Stimulated activated CD4-positive, alpha-beta T cell treated with anti-CD3 and anti-CD28 coated beads, Interleukin-1b, Interleukin-23, amount 100 ng/mL, for 1 hour (primary cell): ENCODE results near the gene LRRK2.
"Not testable (repeated sequence)": the region's sequence is repeated elsewhere in the genome, so short reads cannot be mapped to it uniquely, and the experiment has no call there.

Experiments used
- DNase-seq, 2 donors: peaks; one replicate each; pipeline ENCODE4 v3.0.0-alpha.2; 2020; ENCODE audit warnings: low read depth in 2 of 2

Gene LRRK2

DNA sequence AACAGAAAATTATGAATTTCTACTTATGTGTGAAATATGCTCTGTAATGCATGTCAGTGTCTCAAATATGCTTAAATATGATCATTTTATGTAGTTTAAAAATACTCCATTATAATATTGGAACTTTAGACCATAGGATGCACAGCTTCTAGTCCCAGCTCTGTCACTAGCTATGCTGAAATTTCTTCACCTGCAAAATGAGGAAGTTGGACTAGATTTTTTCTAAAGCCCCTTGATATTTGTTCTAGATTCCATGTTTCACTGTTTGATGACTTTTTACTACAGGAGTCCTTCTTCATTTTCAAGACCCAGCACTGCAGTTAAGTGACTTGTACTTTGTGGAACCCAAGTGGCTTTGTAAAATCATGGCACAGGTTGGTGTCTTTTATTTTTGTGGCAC is 90.1 kb downstream of the LRRK2 start:
- no peak for DNase-seq

DNA sequence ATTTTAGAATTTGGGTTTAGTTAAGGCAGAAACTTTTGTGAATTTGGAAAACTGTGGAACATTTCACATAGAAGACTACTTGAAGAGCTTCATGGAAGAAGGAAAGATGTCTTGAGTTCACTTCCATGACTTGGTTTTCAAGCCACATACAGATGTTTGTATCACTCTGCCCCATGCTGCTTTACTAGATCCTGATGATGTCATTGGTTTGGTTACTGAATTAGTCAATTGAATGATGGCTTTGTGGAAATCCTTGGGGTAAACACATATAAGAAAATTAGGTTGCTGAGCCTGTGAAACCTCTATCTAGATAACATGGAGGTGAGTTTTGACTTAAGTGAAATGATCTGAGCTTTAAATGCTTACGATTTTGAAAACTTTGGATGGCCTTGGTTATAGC is 90.6 kb downstream of the LRRK2 start:
- no peak for DNase-seq

DNA sequence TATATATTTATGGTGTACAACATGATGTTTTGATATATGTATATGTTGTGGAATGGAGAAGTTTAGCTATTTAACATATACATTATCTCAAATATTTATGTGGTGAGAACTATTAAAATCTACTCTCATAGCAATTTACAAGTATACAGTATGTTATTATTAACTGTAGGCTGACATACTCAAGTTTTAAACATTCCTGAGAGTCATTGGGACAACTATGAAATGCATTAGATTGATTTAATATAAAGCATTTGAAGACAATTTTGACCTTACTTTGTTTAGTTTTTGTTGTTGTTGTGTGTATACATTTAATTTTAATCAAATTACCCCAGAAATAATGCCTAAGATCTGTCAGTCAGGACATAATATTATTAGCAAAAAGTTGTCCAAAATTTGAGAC is 99.5 kb downstream of the LRRK2 start:
- no peak for DNase-seq

DNA sequence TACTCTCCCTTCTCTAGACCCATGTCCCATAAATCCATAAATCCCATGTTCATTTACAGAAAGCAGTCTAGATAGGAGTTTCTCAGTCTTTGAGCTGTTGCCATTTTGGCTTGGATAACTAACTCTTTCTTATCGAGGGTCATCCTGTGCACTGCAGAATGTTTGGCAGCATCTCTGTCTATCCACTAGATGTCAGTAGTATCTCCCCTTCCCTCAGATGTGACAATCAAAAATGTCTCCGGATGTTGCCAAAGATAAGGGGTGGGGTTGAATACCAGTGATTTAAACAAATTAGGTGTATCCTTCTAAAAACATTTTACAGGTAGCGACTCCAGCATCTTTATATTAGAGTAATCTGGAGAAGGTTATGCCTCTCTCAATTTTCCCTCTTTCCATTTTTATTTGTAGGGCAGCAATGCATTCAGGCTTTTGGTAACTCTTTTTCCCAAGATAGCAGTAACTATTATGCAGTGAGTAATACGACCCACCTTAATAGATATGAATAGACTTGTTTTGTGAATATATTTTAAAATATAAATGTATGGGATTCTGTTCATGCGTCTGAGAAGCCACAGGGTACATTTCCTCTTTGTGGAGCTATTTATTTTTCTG is 100.7 kb downstream of the LRRK2 start:
- DNase-seq = no peak

DNA sequence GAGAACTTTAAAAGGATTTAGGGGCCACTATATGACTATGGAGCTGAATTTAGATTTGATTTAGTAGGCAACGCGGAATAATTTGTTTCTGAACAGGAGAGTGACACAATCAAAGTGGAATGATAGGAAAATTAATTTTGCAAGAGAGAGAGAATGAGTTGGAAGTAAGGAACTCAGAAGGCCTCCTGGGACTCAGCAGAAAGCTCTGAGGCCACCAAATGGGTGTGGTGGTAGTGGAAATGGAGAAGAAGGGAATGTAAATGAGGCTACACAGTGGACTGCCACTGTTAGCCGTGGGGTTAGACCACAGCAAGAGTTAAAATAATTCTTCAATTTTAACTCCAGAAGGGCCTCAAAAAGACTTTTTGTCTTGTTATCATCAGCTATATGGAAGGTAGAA is 102.7 kb downstream of the LRRK2 start:
- no peak for DNase-seq

DNA sequence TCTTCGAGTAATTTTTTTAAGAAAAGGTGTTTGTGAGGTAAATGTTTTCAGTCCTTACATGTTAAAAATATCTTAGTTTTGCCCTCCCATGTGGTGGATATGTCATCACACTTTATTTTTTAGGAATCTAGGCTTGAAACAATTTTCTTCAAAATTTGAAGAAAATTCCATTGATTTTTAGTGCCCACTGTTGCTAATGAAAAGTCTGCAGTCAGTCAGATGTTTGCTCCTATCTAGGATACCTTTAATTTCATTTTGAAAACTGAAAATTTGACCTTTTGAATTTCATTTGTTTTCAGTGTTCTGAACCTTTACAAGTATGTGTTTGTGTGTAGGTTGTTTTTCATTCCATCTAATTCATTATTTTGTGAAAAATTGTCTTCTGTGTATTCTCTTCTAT is 105.4 kb downstream of the LRRK2 start:
- DNase-seq = no peak

DNA sequence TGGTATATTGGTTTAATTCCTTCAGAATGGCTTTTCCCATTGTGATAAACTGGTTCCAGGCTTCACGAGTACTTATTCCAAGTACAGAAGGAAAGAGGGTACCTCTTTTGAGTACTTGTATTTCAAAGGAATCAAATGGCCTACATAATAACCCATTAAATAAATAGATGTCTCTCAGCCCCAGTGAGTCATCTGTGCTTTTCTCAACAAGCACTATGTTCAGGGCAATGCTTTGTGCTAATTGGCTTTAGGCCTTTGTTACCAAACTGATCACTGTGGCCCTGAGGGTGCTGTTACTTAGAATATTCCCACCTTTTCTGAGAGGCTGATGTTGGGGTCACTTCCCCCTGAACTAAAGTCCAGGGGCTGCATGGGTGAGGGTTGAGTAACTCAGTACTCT is 107.1 kb downstream of the LRRK2 start:
- no peak for DNase-seq

DNA sequence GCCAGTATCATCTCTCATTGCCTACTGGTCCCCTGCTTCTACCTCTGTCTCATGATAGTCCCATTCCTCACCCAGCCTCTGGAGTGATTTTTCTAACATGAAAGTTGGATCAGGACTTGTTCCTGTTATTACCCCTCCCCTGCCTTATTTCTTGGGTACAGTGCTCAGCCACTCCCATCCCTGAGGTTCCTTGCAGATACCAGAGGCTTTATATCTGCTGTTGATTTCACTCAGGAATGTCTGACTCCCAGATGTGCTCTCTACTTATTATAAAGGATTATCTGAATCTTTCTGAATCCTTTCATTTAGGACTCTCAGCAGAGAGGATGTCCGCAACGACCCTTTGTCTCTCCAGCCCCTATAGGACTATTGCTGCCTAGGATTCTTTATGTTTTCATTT is 111.2 kb downstream of the LRRK2 start:
- DNase-seq = no peak

DNA sequence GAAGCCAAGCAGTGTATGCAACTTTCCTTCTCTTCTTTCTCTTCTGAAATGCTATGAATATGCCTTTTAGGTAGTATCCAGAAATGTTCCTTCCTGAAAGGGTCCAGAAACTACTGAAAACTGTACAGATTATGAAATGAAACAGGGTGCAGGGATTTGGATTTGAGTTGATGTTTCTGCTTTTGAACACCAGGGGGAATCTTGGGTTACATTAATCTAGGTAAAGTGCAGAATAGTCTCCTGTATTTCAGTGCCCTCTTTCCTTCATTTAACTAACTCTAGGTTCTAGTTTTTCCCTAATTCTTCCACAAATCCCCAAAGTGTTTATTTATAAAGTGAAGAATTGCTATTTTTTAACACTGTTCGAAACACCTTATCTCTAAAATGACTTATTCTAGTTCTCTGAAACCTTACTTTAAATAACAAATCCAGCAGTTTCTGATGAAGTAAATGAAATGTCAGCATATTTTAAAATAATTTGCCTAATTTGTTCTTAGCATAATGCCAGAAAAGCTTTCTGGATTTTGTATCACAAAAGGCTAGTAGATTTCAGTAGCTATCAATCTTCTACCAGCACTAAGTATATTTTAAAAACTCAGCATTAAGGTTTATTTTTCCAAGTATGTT is 111.9 kb downstream of the LRRK2 start:
- DNase-seq = no peak

DNA sequence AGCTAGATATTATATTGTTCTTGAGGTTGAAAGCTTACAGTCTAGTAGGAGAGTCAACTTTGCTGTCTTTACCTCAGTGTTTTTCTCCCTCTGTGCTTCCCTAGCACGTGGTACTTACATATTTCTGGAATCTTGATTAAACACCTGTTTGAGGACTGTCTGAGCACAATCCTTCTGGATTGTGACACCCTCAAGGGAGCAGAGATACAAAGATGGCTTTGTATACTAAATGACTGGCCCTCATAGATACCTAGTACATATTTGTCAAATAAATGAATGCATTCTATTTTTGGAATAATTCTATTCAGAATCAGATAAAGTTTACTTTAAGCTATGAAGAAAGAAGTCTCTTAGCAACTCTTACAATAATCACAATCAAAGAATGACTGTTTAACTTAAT is 113.3 kb downstream of the LRRK2 start:
- no peak for DNase-seq

DNA sequence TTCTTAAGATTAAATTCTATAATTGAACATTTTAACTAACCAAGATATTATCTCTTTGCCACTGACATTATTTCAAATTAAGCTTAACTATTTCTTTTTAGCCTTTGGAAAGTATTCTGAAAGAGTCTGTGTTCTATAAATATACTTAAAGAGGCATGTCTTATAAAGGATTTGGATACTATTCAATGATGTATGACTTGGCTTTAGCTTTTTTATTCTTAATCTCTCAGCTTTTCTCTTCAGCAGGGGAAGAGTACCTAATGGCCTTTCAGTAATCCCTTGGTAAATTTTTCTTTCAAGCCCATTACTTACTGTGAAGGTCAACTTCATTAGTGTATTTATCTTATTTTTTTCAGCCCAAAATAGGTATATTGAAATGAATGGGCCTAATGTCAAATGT is 113.8 kb downstream of the LRRK2 start:
- DNase-seq = no peak

DNA sequence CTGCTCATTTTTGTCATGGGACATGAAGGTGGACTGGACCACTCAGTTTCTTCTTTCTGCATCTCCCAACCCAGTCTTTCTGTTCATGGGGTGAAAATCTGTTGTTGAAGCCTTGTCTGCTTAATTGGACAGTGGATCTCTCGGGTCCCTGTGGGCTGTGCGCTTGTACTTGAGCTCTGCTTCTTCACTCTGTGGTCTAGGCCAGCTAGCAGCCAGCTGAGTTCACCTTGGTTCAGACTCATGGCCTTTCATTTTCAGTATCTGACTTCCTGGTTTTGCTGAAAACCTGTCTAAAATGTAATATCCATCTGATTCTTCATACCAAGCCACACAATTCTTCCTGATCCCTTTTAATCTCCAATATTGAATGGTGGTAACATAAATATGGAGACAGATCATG is 117.2 kb downstream of the LRRK2 start:
- DNase-seq = no peak

DNA sequence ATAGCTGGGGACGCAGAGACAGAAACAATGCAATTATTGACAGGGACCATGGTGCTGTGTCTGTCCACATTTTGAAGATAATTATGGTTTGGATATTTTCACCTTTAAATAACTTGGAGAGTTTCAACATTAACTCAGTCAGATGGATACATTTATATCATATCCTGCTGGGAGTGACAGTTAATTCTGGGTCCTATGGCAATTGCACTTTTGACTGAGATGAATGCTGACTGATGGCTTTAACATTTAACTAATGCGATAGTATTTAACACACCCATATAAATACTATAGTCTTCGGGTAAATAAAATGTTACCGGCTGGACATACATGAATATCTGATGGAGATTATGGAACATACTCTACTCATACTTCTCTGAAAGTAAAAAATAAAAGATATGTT is 118.3 kb downstream of the LRRK2 start:
- DNase-seq = no peak

DNA sequence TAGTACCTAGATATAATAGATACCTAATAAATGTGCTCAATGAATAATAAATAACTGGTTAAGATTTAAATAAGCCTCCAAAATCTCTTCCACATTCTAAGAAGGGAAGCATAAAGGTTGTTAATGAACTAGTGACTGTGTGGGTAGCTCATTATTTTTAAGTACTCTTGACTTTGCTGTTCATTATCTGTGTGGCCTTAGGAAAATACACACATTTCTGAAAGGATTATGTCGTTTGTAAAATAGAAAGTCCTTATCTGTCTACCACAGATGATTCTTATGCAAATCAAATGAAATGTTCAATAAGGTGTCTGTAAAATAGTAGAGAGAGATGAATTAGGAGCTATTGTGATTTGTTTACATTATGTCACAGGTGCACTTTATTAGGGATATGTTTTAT is 119.5 kb downstream of the LRRK2 start:
- DNase-seq = no peak

DNA sequence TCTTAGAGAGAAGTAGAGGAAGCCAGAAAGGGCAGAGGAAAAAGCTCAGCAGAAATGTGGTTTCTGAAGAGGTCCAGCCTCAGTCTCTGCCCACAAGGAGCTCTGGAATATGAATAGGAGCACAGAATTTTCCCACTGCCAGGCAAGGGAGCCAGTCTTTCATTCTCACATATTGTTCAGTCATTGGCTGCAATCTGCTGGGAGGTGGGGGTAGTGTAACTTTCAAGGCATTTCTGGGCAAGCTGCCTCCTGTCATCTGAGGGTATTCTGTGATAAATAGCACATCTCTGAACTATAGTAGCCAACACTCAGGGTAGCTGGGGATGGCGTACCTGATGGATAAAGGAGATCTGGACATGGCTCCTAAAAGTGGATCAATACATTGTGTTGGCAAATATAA is 127.2 kb downstream of the LRRK2 start:
- no peak for DNase-seq

DNA sequence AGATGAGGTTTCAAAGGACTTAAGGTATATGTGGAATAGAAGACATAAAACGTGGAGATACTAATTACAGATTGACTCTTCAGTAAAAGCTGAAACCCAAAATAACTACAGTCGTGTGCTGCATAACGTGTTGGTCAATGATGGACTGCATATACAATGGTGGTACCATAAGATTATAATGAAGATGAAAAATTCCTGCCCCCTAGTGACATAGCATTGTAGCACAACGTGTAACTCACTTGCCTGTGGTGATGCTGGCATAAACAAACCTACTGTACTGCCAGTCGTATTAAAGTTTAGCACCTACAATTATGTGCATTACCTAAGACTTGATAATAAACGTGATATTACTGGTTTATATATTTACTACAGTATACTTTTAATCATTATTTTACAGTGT is 150.3 kb downstream of the LRRK2 start:
- DNase-seq = no peak

DNA sequence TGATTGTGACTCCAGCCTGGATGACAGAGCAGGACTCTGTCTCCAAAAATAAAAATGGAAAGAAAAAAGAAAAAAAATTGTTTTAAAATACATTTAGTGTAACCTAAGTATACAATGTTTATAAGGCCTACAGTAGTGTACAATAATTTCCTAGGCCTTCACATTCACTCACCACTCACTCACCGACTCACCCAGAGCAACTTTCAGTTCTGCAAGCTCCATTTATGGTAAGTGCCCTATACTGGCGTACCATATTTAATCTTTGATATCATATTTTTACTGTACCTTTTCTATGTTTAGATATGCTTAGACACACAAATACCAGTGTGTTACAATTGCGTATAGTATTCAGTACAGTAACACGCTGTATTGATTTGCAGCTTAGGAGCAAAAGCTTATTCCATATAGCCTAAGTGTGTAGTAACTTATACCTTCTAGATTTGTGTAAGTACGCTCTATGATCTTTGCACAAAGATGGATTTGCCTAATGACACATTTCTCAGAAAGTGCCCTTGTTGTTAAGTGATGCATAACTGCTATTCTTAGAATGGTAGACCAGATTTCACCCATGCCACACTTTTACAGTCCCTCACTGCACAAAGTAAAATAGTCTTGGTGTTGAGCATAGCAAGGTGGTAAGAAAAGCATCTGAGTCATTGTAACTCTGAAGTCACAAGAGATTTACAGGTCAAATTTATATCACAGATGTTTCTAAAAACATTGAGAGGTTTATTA is 151.9 kb downstream of the LRRK2 start:
- DNase-seq = no peak

DNA sequence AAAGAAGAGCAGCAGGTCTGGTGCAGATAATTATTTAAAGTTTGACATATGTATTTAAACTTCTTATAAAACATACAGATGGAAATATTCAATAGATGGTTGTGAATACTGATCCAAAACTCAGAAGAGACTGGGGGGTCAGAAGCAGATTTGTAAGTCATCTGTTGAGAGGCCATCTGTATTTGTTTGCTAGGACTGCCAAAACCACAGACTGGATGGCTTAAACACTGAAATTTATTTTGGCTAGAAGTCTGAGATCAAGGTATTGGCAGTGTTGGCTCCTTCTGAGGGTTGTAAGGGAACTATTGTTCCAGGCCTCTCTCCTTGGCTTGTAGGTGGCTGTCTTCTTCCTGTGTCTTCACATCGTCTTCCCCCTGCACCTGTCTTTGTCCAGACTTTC is 153.9 kb downstream of the LRRK2 start:
- no peak for DNase-seq

DNA sequence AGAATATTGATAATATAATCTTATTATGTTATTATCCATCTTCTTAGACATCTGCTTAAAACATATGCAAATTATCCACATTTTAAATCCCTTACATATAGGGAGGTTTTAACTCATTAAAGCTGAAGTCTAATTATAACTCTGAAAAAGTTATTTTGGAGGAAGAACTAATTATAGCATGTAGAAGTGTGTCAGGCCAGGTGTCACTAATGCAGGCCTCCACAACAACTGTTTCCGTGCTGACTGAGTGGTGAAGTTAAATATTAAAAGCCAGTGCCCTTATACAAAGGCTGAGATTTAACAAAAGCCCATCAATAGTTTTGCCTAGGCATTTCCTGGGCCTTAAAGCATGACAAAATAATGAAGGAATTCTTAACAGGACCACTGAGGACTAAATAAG is 157.4 kb downstream of the LRRK2 start:
- no peak for DNase-seq

DNA sequence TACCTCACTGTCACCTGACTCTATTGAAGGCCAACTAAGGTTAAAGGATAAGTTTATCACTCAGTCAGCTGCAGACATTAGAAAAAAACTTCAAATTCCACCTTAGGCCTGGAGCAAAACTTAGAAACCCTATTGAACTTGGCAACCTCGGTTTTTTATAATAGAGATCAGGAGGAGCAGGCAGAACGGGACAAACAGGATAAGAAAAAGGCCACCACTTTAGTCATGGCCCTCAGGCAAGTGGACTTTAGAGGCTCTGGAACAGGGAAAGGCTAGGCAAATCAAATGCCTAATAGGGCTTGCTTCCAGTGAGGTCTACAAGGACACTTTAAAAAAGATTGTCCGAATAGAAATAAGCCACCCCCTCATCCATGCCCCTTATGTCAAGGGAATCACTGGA is 162.5 kb downstream of the LRRK2 start:
- DNase-seq = not testable (repeated sequence)

DNA sequence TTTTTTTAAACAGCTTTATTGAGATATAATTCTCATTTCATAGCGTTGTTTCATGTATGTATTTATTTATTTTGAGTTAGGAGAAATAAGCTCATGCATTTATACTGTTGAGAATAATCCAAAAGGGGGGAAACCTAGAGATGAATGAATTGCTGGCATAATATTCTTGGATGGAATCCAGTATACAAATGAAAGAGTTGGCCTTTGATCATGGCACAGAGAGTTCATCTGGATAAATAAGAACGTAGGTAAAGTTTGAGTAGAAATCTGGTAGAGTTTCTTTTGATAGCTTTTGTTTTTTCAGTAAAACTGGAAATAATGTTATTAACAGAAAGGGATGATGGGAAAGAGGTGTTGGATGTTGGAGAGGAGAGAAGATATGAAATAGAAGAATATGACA is 166.2 kb downstream of the LRRK2 start:
- DNase-seq = no peak

DNA sequence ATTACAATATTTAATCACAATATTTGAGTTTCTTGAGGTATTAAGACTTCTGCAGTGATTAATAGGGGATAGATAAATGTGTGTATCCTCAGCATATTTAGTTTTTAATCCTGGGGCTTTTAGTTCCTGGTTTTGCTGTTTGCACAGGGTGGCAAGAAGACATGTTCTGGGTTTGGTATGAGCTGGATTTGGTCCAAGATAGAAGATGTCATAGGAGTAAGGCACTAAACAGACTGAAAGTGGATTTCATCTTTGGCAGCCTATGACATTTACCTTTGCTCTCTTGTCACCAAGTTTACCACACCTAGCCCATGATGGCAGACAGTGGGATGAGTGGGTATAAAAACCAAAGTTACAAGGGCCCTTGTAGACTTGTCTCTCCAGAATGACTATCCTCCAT is 168.2 kb downstream of the LRRK2 start:
- no peak for DNase-seq

DNA sequence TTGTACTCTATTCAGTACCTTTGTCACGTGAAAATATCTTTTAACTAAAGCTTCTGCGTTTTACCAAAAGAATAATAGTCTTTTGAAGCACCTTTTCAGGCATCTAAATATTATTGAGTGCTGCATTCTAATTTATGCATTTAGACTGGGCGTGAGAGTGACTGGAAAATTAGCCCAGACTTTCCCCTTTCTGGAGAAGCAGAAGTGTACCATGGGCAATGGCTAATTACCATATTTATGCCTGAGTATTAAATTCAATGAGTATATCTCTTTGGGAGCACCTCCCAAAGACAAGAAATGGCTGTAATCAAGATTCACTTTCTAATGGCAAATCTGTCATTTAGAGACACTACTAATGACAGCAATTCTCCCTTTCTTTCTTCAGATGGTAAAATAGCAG is 174.9 kb downstream of the LRRK2 start:
- DNase-seq = no peak

DNA sequence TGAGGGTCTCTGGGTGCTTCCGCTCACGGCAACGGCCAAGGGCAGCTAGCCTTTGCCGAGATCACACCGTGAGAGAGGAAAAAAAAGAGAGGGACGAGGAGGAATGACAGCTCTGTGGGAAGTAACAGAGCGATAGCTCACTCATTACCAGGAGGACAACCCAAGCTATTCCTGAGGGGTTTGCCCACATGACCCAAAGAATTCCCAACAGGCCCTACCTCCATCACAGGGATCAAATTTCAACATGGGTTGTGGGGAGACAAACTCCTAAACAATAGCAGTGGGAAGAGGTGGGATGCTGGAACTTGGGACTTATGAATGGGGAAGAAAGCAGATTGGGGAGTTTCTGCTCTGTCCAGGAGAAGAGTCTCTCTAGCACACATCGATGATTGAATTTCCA is 180.6 kb downstream of the LRRK2 start:
- no peak for DNase-seq
